HUES6 (cell line): Measurements from ENCODE around the gene USF3.

Experiments used
- H3K27ac ChIP-seq: 2 replicates; pipeline ENCODE4 v1.7.0; 2013; ENCODE audit warnings: low read depth, mild to moderate bottlenecking, low read length, inconsistent platforms
- H3K27me3 ChIP-seq: 2 replicates; pipeline ENCODE4 v1.6.1; 2013; ENCODE audit warnings: low read length; ENCODE audit not compliant: control insufficient read depth, insufficient read depth
- H3K36me3 ChIP-seq: 2 replicates; pipeline ENCODE4 v1.6.1; 2013; ENCODE audit warnings: low read length; ENCODE audit not compliant: control insufficient read depth, insufficient read depth
- H3K4me1 ChIP-seq: 2 replicates; pipeline ENCODE4 v1.6.1; 2013; ENCODE audit warnings: low read length; ENCODE audit not compliant: control insufficient read depth, insufficient read depth
- H3K4me3 ChIP-seq: 2 replicates; pipeline ENCODE4 v1.5.1; 2013; ENCODE audit warnings: low read depth, low read length
- H3K9ac ChIP-seq: one replicate; pipeline ENCODE4 v1.6.1; 2013; ENCODE audit warnings: mild to moderate bottlenecking, low read length
- H3K9me3 ChIP-seq: 2 replicates; pipeline ENCODE4 v1.6.1; 2013; ENCODE audit warnings: low read depth, low read length; ENCODE audit not compliant: control insufficient read depth, insufficient read depth

USF3 gene

DNA sequence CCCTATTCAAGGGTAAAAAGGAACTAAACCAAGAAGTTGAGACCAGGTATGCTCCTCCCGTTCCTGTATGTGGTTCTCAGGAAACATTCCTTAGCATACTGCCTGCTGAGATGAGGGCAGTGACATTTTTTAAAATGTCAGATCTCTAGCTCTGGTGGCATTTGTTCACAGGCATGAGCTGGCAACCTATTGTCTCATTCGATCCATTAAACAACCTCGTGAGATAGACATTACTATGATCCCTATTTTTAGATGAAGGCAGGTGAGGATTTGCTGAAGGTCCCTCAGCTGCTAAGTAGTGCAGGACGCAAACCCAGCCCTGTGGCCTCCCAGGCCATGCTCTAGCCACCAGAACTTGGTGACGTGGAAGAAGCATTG, 89.2 kb downstream of the USF3 start:
- H3K27me3 ChIP-seq: no peaks in the 10 kb centered on the region
- H3K36me3 ChIP-seq: no peaks in the 10 kb centered on the region
- H3K9me3 ChIP-seq: no peaks in the 10 kb centered on the region
- peak overlapping the region; percentile 18; the same call in 1 of the 2 replicates for H3K4me3 ChIP-seq
- peaks cover 17% of the 10 kb centered on the region for H3K4me1 ChIP-seq
- peak overlapping the region; percentile 33; the same call in 1 of the 2 replicates for H3K27ac ChIP-seq
- H3K9ac ChIP-seq: no peak overlapping the region

DNA sequence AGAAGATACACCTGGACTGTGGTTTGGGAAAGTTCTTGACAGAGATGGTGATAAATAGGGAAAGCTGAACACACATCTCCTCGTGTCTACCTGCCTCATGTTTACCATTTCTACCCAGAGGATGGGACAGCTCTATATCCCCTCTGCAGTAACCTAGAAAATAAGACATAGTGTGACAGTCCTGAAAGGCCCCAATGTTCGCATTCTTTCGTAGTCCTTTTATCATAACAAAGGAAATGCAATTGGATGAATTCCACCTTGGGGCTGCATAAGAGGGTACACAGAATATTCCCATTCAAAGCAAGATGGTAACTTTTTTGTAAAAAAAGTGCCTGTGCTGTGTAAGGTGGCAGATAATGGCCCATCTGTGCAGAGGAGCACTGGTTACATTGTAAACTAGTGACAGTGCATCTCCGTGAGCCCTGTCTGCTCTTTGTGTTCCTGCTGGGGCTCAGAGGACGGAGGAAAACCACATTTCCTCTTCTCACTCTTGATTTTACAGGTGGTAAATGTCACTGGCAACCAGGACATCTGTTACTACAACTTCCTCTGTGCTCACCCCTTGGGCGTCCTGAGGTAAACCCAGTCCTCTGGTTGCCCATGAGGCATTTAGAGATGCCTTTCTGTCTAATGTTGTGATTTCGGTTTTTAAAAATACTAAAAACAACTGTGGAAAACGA, 89.8 kb downstream of the USF3 start:
- H3K36me3 ChIP-seq: no peaks in the 10 kb centered on the region
- H3K27ac ChIP-seq: peak overlapping the region; percentile 33; the same call in 1 of the 2 replicates
- H3K9me3 ChIP-seq: no peaks in the 10 kb centered on the region
- H3K4me1 ChIP-seq: peaks cover 17% of the 10 kb centered on the region
- H3K9ac ChIP-seq: no peak overlapping the region
- no peaks in the 10 kb centered on the region for H3K27me3 ChIP-seq
- H3K4me3 ChIP-seq: peak overlapping the region; percentile 18; the same call in 1 of the 2 replicates

DNA sequence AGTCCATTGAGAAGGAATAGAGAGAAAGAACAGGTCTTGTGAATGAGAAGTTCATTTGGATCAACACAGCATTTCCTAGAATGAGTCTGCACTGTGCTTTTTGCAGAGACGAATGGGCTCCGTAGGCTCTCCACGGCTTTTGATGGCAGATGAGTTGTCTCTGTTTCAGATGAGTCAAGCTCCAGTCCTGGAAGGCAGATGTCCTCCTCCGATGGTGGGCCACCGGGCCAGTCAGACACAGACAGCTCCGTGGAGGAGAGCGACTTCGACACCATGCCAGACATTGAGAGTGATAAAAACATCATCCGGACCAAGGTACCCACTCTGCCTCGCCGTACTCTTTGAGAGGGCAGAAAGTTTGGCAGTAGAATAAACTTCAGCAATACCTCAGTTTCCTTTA, 93.6 kb downstream of the USF3 start:
- no peaks in the 10 kb centered on the region for H3K27me3 ChIP-seq
- peaks cover 17% of the 10 kb centered on the region for H3K4me1 ChIP-seq
- no peak overlapping the region for H3K4me3 ChIP-seq
- no peak overlapping the region for H3K27ac ChIP-seq
- no peak overlapping the region for H3K9ac ChIP-seq
- no peaks in the 10 kb centered on the region for H3K36me3 ChIP-seq
- H3K9me3 ChIP-seq: no peaks in the 10 kb centered on the region

DNA sequence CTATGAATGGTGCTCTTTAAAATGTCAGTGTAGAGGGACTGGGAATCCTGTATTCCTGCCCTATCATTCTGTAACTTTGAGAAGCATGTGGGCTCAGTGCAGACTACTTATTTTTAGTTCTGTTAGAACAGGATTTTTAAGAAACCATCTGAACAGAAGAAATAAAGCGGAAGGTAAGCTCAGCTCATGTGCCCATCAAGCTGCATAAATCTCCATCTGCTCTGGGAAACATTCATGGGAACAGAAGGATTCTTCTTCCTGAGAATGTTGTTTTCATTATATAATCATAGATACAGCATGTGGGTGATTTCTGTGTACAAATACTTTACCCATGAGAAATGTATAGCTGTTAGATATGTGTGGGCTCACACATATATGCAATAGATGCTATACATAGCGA, 94.2 kb downstream of the USF3 start:
- Histone ChIP-seq H3K36me3 (no peaks in the 10 kb centered on the region), H3K27ac (no peak overlapping the region), H3K27me3 (no peaks in the 10 kb centered on the region), H3K4me3 (no peak overlapping the region), H3K9ac (no peak overlapping the region), H3K4me1 (peaks cover 13% of the 10 kb centered on the region), H3K9me3 (no peaks in the 10 kb centered on the region)

DNA sequence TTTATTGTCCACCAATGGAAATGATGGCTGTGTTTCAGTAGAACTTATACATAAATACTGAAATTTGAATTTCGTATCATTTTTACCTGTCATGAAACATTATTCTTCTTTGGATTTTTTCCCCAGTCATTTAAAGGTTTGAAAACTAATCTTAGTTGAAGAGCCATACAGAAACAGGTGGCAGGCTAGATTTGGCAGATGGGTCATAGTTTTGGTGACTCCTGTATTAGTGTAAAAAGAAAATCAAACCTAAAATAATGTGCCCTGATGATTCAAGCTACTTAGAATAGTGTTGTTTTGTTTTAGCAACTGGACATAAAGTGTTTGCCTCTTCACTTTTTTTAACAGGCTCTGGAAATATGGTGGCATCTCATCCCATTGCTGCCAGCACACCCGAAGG, 95.2 kb downstream of the USF3 start:
- no peaks in the 10 kb centered on the region for H3K27me3 ChIP-seq
- H3K36me3 ChIP-seq: no peaks in the 10 kb centered on the region
- peaks cover 3% of the 10 kb centered on the region for H3K4me1 ChIP-seq

DNA sequence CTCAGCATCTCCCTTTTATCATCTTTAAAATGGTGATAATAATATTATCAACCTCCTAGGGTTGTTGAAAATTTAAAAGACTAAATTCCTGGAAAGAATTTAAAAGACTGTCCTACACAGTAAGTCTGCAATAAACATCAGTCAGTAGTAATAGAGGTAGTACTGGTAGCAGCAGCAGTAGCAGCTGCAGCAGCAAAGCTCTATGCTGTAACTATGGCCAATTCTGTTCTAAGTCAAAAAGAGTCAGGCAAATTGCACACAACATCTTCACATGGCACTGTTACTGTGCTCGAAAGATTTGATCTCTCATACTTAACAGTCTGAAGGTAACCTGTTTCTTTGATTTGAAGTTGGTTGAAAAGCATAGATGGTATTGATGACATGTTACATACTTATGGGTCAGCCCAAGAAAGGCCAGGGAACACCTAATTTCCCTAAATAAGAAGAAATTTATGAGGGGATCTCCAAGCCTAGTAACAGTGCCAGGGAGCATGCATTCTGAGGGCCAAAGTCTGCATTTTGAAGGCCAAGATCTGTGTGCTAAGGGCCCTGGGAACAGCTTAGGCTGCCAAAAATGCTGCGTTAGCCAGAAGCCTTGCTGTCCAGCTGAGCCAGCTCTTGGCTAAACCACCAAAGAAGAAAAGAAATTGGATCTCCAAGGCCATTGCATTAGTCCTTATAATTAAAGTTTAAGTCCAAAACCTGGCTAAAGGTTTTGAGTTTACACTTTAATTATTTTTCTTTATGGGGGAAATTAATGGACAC, 95.8 kb downstream of the USF3 start:
- Histone ChIP-seq H3K36me3 (no peaks in the 10 kb centered on the region), H3K4me1 (no peaks in the 10 kb centered on the region; the same call in 1 of the 2 replicates), H3K27me3 (no peaks in the 10 kb centered on the region), H3K4me3 (no peak overlapping the region), H3K9me3 (no peaks in the 10 kb centered on the region), H3K27ac (no peak overlapping the region), H3K9ac (no peak overlapping the region)

More for the DNA sequence above, 95.2 kb downstream of the USF3 start:
- Histone ChIP-seq H3K9ac (no peak overlapping the region), H3K9me3 (no peaks in the 10 kb centered on the region), H3K27ac (no peak overlapping the region), H3K4me3 (no peak overlapping the region)
